Activated B cell treated with CpG ODN at 0.5 μM for 24 hours (primary cell): ENCODE results near the gene PPP1R12A. TPM values are rescaled to one million over a fixed set of nuclear protein-coding genes. Genes with fewer than 3 reads are reported as not detected.

Experiments used
- ATAC-seq: fragments of 200-7000 bp; cut with Tn5 transposase; one replicate; pipeline ENCODE4 v1.10.0; 2021; ENCODE audit warnings: low read depth, mild to moderate bottlenecking, moderate library complexity
- CTCF ChIA-PET: fragments of 350-600 bp; sonication (Branson Sonifier 250); formaldehyde crosslinking; loops from one replicate; lab custom pipeline; 2021; ENCODE audit warnings: antibody characterized with exemption; lab: Charles Lee
- POLR2A ChIA-PET: fragments of 350-600 bp; sonication (Branson Sonifier 250); formaldehyde crosslinking; loops from one replicate; lab custom pipeline; 2021; ENCODE audit warnings: antibody characterized with exemption; lab: Charles Lee
- DNase-seq: peaks from one replicate; pipeline ENCODE4 v3.0.0; 2022
- H3K27ac Mint-ChIP-seq: one replicate; pipeline ENCODE4 v1.8.0; 2020; ENCODE audit warnings: mixed read lengths
- H3K27me3 Mint-ChIP-seq: one replicate; pipeline ENCODE4 v1.8.0; 2021; ENCODE audit warnings: mixed read lengths
- H3K36me3 Mint-ChIP-seq: one replicate; pipeline ENCODE4 v1.8.0; 2021; ENCODE audit warnings: low read depth, mixed read lengths
- H3K4me1 Mint-ChIP-seq: one replicate; pipeline ENCODE4 v1.8.0; 2021; ENCODE audit warnings: mixed read lengths
- H3K4me3 Mint-ChIP-seq: one replicate; pipeline ENCODE4 v1.8.0; 2020; ENCODE audit warnings: mild to moderate bottlenecking, mixed read lengths
- H3K9me3 Mint-ChIP-seq: one replicate; pipeline ENCODE4 v1.8.0; 2020; ENCODE audit warnings: mixed read lengths
- intact Hi-C: fragments of 100-400 bp; cut with micrococcal nuclease; formaldehyde crosslinking; loops from one replicate; pipeline ENCODE4 v1.15.1; 2024
- total RNA-seq: library from RNA; stranded (reverse); gene quantifications from 2 replicates; pipeline ENCODE4 v1.2.3, GENCODE V29; 2022
- TF ChIP-seq, protein P1 (sequence below): fragments of 200-600 bp; IDR thresholded peaks from one replicate; pipeline ENCODE4 v1.8.0; 2022; ENCODE audit warnings: antibody characterized with exemption, mild to moderate bottlenecking

PPP1R12A gene
- total RNA-seq, 1 donor from 2014 or later, result 90.4 TPM

DNA sequence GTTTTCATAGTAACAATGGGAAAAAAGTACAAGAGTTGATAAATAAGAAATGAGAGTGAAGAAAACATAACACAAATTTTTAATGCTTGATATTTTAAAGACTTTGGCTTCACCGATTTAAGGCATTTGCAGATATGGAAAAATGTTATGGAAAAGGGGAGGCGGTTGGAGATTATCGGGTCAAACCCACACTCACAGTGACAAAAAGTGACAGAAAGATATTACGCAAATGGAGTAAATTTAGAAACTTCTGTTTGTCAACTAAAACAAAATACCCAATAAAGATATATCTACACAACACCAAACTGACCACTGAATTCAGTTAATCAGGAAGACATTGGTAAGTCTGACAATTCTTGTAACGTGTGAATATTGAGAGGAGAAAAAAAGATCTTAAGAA, 2.5 kb downstream of the PPP1R12A start:
- TF ChIP-seq, protein P1, sequence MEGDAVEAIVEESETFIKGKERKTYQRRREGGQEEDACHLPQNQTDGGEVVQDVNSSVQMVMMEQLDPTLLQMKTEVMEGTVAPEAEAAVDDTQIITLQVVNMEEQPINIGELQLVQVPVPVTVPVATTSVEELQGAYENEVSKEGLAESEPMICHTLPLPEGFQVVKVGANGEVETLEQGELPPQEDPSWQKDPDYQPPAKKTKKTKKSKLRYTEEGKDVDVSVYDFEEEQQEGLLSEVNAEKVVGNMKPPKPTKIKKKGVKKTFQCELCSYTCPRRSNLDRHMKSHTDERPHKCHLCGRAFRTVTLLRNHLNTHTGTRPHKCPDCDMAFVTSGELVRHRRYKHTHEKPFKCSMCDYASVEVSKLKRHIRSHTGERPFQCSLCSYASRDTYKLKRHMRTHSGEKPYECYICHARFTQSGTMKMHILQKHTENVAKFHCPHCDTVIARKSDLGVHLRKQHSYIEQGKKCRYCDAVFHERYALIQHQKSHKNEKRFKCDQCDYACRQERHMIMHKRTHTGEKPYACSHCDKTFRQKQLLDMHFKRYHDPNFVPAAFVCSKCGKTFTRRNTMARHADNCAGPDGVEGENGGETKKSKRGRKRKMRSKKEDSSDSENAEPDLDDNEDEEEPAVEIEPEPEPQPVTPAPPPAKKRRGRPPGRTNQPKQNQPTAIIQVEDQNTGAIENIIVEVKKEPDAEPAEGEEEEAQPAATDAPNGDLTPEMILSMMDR, result no peak
- Mint-ChIP-seq H3K4me3 (no peak overlapping the region), H3K36me3 (peaks cover 21% of the 10 kb centered on the region), H3K27ac (no peak overlapping the region), H3K27me3 (no peaks in the 10 kb centered on the region), H3K4me1 (peaks cover 70% of the 10 kb centered on the region), H3K9me3 (no peaks in the 10 kb centered on the region)
- ChIA-PET CTCF (no interaction called here), POLR2A (no interaction called here)
- ATAC-seq, result no peak
- intact Hi-C loops, result no loop called here
- DNase-seq, result no peak

DNA sequence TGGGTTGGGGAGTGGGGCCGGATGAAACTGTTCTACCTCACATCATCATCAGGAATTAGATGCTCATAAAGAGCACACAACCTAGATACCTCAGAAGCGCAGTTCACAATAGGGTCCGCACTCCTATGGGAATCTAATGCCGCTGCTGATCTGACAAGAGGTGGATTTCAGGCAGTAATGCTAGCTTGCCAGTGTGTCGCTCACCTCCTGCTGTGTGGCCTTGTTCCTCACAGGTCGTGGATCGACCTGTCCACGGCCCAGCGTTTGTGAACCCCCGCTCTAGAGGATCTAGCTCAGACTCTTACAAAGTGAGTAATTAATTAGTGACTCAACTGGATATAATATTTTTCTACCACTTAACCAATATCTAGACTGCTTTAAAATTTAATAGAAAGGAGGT, 5.8 kb downstream of the PPP1R12A start:
- Mint-ChIP-seq H3K4me1 (peaks cover 73% of the 10 kb centered on the region), H3K27ac (no peak overlapping the region), H3K27me3 (no peaks in the 10 kb centered on the region), H3K36me3 (peaks cover 5% of the 10 kb centered on the region), H3K9me3 (no peaks in the 10 kb centered on the region), H3K4me3 (no peak overlapping the region)
- no peak for DNase-seq
- ChIA-PET CTCF (no interaction called here), POLR2A (no interaction called here)
- TF ChIP-seq, protein P1, result no peak
- ATAC-seq, result no peak
- intact Hi-C loops, result no loop called here

DNA sequence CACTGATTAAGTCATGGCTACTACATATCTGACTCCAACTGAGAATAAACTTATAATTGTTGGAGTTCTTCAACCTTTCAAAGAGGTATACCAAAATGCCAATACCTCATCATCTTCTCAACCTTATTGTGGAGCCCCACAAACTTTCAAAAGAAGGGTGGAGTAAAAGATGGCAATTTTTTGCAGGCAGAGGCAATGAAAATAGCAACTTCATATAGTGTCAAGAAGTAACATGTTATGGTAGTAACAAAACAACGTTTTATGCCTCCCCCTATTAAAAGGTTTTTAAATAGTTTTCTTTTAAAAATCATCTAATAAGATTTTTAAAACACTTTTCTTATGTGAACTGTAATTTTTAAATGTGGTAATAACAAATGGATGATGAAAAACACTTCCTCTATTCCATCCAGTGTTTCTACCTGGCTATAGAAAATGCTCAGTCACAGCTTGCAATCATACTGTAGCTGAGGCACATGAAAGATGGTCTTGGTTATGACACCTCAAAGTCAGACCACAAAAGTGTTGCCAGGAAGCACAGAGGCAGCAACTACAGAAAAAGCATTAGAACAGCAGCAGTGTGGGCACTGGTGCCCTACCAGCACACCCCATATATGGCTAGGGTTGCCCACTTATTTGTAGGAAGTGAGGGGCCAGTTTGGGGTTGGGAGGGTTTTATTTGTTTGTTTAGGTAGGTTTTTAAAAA, 7.0 kb downstream of the PPP1R12A start:
- DNase-seq, result no peak
- ChIA-PET POLR2A (interaction anchor here (0.6 kb wide), 1 partner anchor 8 kb away, joined by 3 read pairs; no protein-coding TSS in a partner anchor), CTCF (no interaction called here)
- Mint-ChIP-seq H3K4me3 (no peak overlapping the region), H3K27me3 (no peaks in the 10 kb centered on the region), H3K36me3 (no peaks in the 10 kb centered on the region), H3K27ac (no peak overlapping the region), H3K9me3 (no peaks in the 10 kb centered on the region), H3K4me1 (peaks cover 61% of the 10 kb centered on the region)
- TF ChIP-seq, protein P1, result no peak
- ATAC-seq, result peak; percentile 69
- intact Hi-C loops, result no loop called here

DNA sequence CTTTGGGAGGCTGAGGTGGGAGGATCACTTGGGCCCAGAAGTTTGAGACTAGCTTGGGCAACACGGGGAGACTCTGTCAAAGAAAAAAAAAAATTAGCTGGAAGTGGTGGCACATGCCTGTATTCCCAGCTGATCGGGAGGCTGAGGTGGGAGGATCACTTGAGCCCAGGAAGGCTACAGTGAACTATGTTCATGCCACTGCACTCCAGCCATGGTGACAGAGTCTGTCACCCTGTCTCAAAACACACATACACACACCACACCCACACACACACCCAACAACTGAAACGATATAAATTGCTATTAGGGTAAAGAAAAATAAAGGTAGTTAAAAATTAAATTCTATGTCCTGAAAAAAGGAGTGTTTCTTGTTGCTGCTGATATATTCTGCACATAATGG, 7.9 kb downstream of the PPP1R12A start:
- Mint-ChIP-seq H3K27me3 (no peaks in the 10 kb centered on the region), H3K4me3 (no peak overlapping the region), H3K9me3 (no peaks in the 10 kb centered on the region), H3K36me3 (peaks cover 3% of the 10 kb centered on the region), H3K27ac (no peak overlapping the region), H3K4me1 (peaks cover 58% of the 10 kb centered on the region)
- CTCF ChIA-PET, result no interaction called here
- intact Hi-C loops, result no loop called here
- no peak for DNase-seq
- no peak for ATAC-seq
- TF ChIP-seq, protein P1, result no peak
- POLR2A ChIA-PET, result no interaction called here

DNA sequence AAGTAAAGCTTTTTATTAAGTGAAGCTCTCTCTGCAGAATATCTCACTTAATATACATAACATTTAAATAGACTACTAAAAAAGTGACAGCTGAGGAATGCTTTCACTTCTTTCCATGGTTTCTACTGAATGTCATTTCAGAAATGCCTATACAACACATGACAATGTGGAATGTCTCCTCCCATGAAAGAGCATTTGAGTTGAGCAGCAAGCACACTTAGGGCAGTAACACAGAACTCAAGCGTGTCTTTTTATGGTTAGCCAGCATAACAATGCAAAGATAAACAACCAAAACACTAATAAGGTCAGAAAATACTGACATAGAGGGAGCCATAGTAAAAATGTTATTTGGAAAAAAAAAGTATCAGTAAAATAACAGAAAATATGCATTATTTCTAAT, 9.4 kb downstream of the PPP1R12A start:
- Mint-ChIP-seq H3K4me1 (peaks cover 66% of the 10 kb centered on the region), H3K36me3 (peaks cover 3% of the 10 kb centered on the region), H3K9me3 (no peaks in the 10 kb centered on the region), H3K4me3 (no peak overlapping the region), H3K27me3 (no peaks in the 10 kb centered on the region), H3K27ac (no peak overlapping the region)
- ATAC-seq (no peak), DNase-seq (no peak)
- intact Hi-C loops, result no loop called here
- POLR2A ChIA-PET, result interaction anchor here (1.5 kb wide), 1 partner anchor 9 kb away, joined by 6 read pairs; the partner anchor contains the start of gene PPP1R12A
- CTCF ChIA-PET, result interaction anchor here (1.6 kb wide), 1 partner anchor 8 kb away, joined by 4 read pairs; no protein-coding TSS in a partner anchor
- TF ChIP-seq, protein P1, result no peak
